GM19239 (cell line): Measurements from ENCODE around the gene ASB9.
"Not testable (repeated sequence)": the region's sequence is repeated elsewhere in the genome, so short reads cannot be mapped to it uniquely, and the experiment has no call there.

Source experiments
- DNase-seq: peaks from one replicate; pipeline ENCODE4 v3.0.0; 2011; ENCODE audit warnings: low spot score; ENCODE audit not compliant: insufficient read length
- FAIRE-seq: peaks from 2 replicates; lab custom pipeline; 2011; peaks lifted over from hg19 to GRCh38; lab: Jason Lieb, UNC

Gene ASB9

GRCh38 chrX:15242899-15243555 is 26.9 kb downstream of the ASB9 start:
- FAIRE-seq: peak; percentile 87
- DNase-seq: peak; percentile 4

GRCh38 chrX:15241301-15241700 is 28.6 kb downstream of the ASB9 start:
- DNase-seq: no peak

GRCh38 chrX:15240414-15240813 is 29.5 kb downstream of the ASB9 start:
- FAIRE-seq (no peak), DNase-seq (no peak)

More at GRCh38 chrX:15241301-15241700, 28.6 kb downstream of the ASB9 start:
- no peak for FAIRE-seq

- DNase-seq (no peak), FAIRE-seq (no peak)
Measured at GRCh38 chrX:15236146-15236545, 33.7 kb downstream of the ASB9 start.

GRCh38 chrX:15235001-15235400 is 34.9 kb downstream of the ASB9 start:
- no peak for FAIRE-seq
- DNase-seq: no peak

- DNase-seq (no peak), FAIRE-seq (no peak)
Measured at GRCh38 chrX:15233416-15234015, 36.4 kb downstream of the ASB9 start.

GRCh38 chrX:15224747-15225146 is 45.1 kb downstream of the ASB9 start:
- no peak for DNase-seq
- FAIRE-seq: no peak

GRCh38 chrX:15221321-15221720 is 48.6 kb downstream of the ASB9 start:
- FAIRE-seq (no peak), DNase-seq (no peak)

- DNase-seq: no peak
- peak; percentile 37 for FAIRE-seq
Measured at GRCh38 chrX:15217161-15217560, 52.7 kb downstream of the ASB9 start.

GRCh38 chrX:15216280-15216679 is 53.6 kb downstream of the ASB9 start:
- DNase-seq: no peak
- no peak for FAIRE-seq

- DNase-seq (no peak), FAIRE-seq (no peak)
Measured at GRCh38 chrX:15215366-15215765, 54.5 kb downstream of the ASB9 start.

- peak; percentile 23 for FAIRE-seq
- DNase-seq: no peak
Measured at GRCh38 chrX:15214588-15214987, 55.3 kb downstream of the ASB9 start.

- DNase-seq (no peak), FAIRE-seq (no peak)
Measured at GRCh38 chrX:15209096-15209495, 60.8 kb downstream of the ASB9 start.

- no peak for DNase-seq
- FAIRE-seq: no peak
Measured at GRCh38 chrX:15207994-15208393, 61.9 kb downstream of the ASB9 start.

- FAIRE-seq (no peak), DNase-seq (no peak)
Measured at GRCh38 chrX:15207384-15207783, 62.5 kb downstream of the ASB9 start.

GRCh38 chrX:15206306-15206705 is 63.6 kb downstream of the ASB9 start:
- FAIRE-seq (peak; percentile 80), DNase-seq (no peak)

- FAIRE-seq (peak; percentile 95), DNase-seq (no peak)
Measured at GRCh38 chrX:15204130-15204751, 65.6 kb downstream of the ASB9 start.

GRCh38 chrX:15203694-15204093 is 66.2 kb downstream of the ASB9 start:
- DNase-seq: no peak
- no peak for FAIRE-seq

- DNase-seq: no peak
- FAIRE-seq: peak; percentile 97
Measured at GRCh38 chrX:15202454-15203177, 67.3 kb downstream of the ASB9 start.

- FAIRE-seq: no peak
- no peak for DNase-seq
Measured at GRCh38 chrX:15200871-15201270, 69.0 kb downstream of the ASB9 start.

GRCh38 chrX:15198608-15199202 is 71.2 kb downstream of the ASB9 start:
- not testable (repeated sequence) for DNase-seq
- FAIRE-seq: peak; percentile 80
